Panc1 (cell line): ENCODE measurements around the gene SLC8A1. TPM values are rescaled to one million over a fixed set of nuclear protein-coding genes. Genes with fewer than 3 reads are reported as not detected.

ENCODE experiments used
- ATAC-seq: fragments of 200-7000 bp; cut with Tn5 transposase; 2 replicates; pipeline ENCODE4 v1.9.1; 2020; ENCODE audit warnings: mild to moderate bottlenecking, moderate library complexity
- BruUV-seq: library from RNA; stranded (reverse); fragments of 400-500 nt; replicated peaks from 2 replicates; lab custom pipeline; 2021; lab: Mats Ljungman, UMichigan
- CTCF ChIA-PET: fragments of 300-600 bp; sonication (Branson Sonifier 250); formaldehyde crosslinking; loops from one replicate; lab custom pipeline; 2022; ENCODE audit warnings: antibody characterized with exemption; lab: Charles Lee
- POLR2A ChIA-PET: fragments of 300-600 bp; sonication (Branson Sonifier 250); formaldehyde crosslinking; loops from one replicate; lab custom pipeline; 2022; ENCODE audit warnings: antibody characterized with exemption; lab: Charles Lee
- DNase-seq: peaks from one replicate; pipeline ENCODE4 v3.0.0-alpha.2; 2010; ENCODE audit warnings: low read depth, low spot score
- H3K27ac ChIP-seq: 2 replicates; pipeline ENCODE4 v1.5.1; 2011; ENCODE audit warnings: mild to moderate bottlenecking, low read length, inconsistent platforms
- H3K27me3 ChIP-seq: fragments of 200-500 bp; sonication (Bioruptor generic); 2 replicates; pipeline ENCODE4 v1.6.0; 2014; ENCODE audit warnings: low read length, inconsistent platforms; ENCODE audit not compliant: control insufficient read depth, insufficient read depth
- H3K36me3 ChIP-seq: fragments of 200-500 bp; sonication (Bioruptor generic); 2 replicates; pipeline ENCODE4 v1.5.1; 2014; ENCODE audit warnings: inconsistent platforms, mild to moderate bottlenecking, low read length, moderate library complexity; ENCODE audit not compliant: control insufficient read depth, insufficient read depth
- H3K4me1 ChIP-seq: 2 replicates; pipeline ENCODE4 v1.5.1; 2011; ENCODE audit warnings: inconsistent platforms, mild to moderate bottlenecking, low read length, moderate library complexity; ENCODE audit not compliant: control insufficient read depth, insufficient read depth
- H3K4me3 ChIP-seq, 2 experiments: 2 replicates each; pipeline ENCODE4 v1.5.1; 2011 to 2012; ENCODE audit warnings: low read depth in 2 of 2, low read length in 2 of 2, mild to moderate bottlenecking in 2 of 2, inconsistent platforms in 1 of 2, moderate library complexity in 1 of 2
- H3K9me3 ChIP-seq: fragments of 200-500 bp; sonication (Bioruptor generic); 2 replicates; pipeline ENCODE4 v1.5.1; 2014; ENCODE audit warnings: low read depth, mild to moderate bottlenecking, inconsistent platforms, low read length, moderate library complexity; ENCODE audit not compliant: control insufficient read depth, insufficient read depth
- CTCF ChIP-seq: fragments of 450-650 bp; IDR thresholded peaks from 2 replicates; pipeline ENCODE4 v1.5.1; 2017; ENCODE audit warnings: mild to moderate bottlenecking
- POLR2AphosphoS5 ChIP-seq: IDR thresholded peaks from 2 replicates; pipeline ENCODE4 v1.6.1; 2012; ENCODE audit warnings: mild to moderate bottlenecking, low read depth, low read length, moderate library complexity
- REST ChIP-seq, 2 experiments: IDR thresholded peaks; 2 replicates each; pipeline ENCODE4 v1.6.1; 2011 to 2012; ENCODE audit warnings: low read depth in 2 of 2, control low read depth in 1 of 2, low read length in 1 of 2, mild to moderate bottlenecking in 1 of 2, moderate library complexity in 1 of 2; ENCODE audit not compliant: insufficient read depth in 1 of 2
- SIN3A ChIP-seq: IDR thresholded peaks from 2 replicates; pipeline ENCODE4 v1.6.1; 2012; ENCODE audit warnings: low read depth, mild to moderate bottlenecking, low read length, moderate library complexity, borderline replicate concordance; ENCODE audit not compliant: insufficient read depth
- TCF7L2 ChIP-seq: IDR thresholded peaks from 2 replicates; pipeline ENCODE4 v1.6.1; 2011; ENCODE audit warnings: mild to moderate bottlenecking, low read depth, low read length, inconsistent platforms
- in situ Hi-C: cut with HindIII; loops from 2 replicates; pipeline ENCODE4 v1.10.0; 2016; ENCODE audit warnings: low sequenced_read_pairs, low pct_unique_long_range_greater_than_20kb
- intact Hi-C: fragments of 100-400 bp; cut with micrococcal nuclease; formaldehyde crosslinking; loops from one replicate; pipeline ENCODE4 v1.10.0; 2022; ENCODE audit not compliant: unreplicated experiment
- total RNA-seq: library from RNA; stranded (reverse); gene quantifications from one replicate; pipeline ENCODE4 v1.2.1, GENCODE V29; 2021; ENCODE audit not compliant: unreplicated experiment

SLC8A1 gene
- total RNA-seq, 1 experiment from 2014 or later, result 0.59 TPM

- no peak for DNase-seq
- Histone ChIP-seq H3K27me3 (no peaks in the 10 kb centered on the region), H3K4me1 (no peaks in the 10 kb centered on the region), H3K27ac (no peak overlapping the region), H3K36me3 (no peaks in the 10 kb centered on the region), H3K4me3 (no peak overlapping the region), H3K9me3 (no peaks in the 10 kb centered on the region)
- POLR2A ChIA-PET, result no interaction called here
- intact Hi-C loops (no loop called here), in situ Hi-C loops (no loop called here)
- TF ChIP-seq REST (IDR thresholded peaks at IDR 0.05; ENCODE audit: insufficient read depth in 1 of 2, low read depth in 2 of 2, low read length in 1 of 2), result no peak
- no peak for TF ChIP-seq SIN3A
- no peak for TF ChIP-seq TCF7L2
- no peak for TF ChIP-seq POLR2AphosphoS5
- TF ChIP-seq CTCF, result no peak
- no peak for ATAC-seq
- CTCF ChIA-PET, result interaction anchor here (0.7 kb wide), 1 partner anchor 176 kb away, joined by 3 read pairs; no protein-coding TSS in a partner anchor
- BruUV-seq, result no TSS peak
Measured at GRCh38 chr2:40256649-40257048, 195.2 kb downstream of the SLC8A1 start.

- BruUV-seq, result no TSS peak
- no peak for ATAC-seq
- intact Hi-C loops, result no loop called here
Measured at GRCh38 chr2:40256008-40256407, 195.9 kb downstream of the SLC8A1 start.

More at GRCh38 chr2:40256008-40256407, 195.9 kb downstream of the SLC8A1 start:
- Histone ChIP-seq H3K36me3 (no peaks in the 10 kb centered on the region), H3K27me3 (no peaks in the 10 kb centered on the region), H3K4me1 (no peaks in the 10 kb centered on the region), H3K9me3 (no peaks in the 10 kb centered on the region), H3K4me3 (no peak overlapping the region), H3K27ac (no peak overlapping the region)
- in situ Hi-C loops, result no loop called here
- DNase-seq, result no peak
- TF ChIP-seq TCF7L2 (no peak), POLR2AphosphoS5 (no peak), SIN3A (no peak), REST (IDR thresholded peaks at IDR 0.05; ENCODE audit: insufficient read depth in 1 of 2, low read depth in 2 of 2, low read length in 1 of 2) (no peak), CTCF (no peak)
- POLR2A ChIA-PET, result no interaction called here
- CTCF ChIA-PET, result no interaction called here
